Upper lobe of left lung (tissue), 4 donors: Measurements from ENCODE around the gene CLCN2.

Source experiments
- EP300 ChIP-seq, 4 donors: sonication (generic); formaldehyde crosslinking; IDR thresholded peaks; one replicate each; pipeline ENCODE4 v1.5.1; 2017; ENCODE audit warnings: antibody characterized with exemption in 4 of 4, control low read depth in 2 of 4
- POLR2A ChIP-seq, 4 donors: fragments of 450-650 bp; IDR thresholded peaks; one replicate each; pipeline ENCODE4 v1.5.1; 2016 to 2017; ENCODE audit warnings: antibody characterized with exemption in 4 of 4, mild to moderate bottlenecking in 2 of 4
- POLR2AphosphoS5 ChIP-seq, 2 donors: sonication (generic); formaldehyde crosslinking; IDR thresholded peaks; one replicate each; pipeline ENCODE4 v1.5.1; 2017; ENCODE audit warnings: antibody characterized with exemption in 2 of 2
- TF ChIP-seq, protein P1 (sequence below), 6 experiments: fragments of 450-650 bp in 4 of 6; fragments of 200-600 bp in 2 of 6; sonication (generic) in 2 of 6; IDR thresholded peaks; one replicate each; pipeline ENCODE4 v1.5.1; 2016 to 2019; ENCODE audit warnings: antibody characterized with exemption in 6 of 6

DNA sequence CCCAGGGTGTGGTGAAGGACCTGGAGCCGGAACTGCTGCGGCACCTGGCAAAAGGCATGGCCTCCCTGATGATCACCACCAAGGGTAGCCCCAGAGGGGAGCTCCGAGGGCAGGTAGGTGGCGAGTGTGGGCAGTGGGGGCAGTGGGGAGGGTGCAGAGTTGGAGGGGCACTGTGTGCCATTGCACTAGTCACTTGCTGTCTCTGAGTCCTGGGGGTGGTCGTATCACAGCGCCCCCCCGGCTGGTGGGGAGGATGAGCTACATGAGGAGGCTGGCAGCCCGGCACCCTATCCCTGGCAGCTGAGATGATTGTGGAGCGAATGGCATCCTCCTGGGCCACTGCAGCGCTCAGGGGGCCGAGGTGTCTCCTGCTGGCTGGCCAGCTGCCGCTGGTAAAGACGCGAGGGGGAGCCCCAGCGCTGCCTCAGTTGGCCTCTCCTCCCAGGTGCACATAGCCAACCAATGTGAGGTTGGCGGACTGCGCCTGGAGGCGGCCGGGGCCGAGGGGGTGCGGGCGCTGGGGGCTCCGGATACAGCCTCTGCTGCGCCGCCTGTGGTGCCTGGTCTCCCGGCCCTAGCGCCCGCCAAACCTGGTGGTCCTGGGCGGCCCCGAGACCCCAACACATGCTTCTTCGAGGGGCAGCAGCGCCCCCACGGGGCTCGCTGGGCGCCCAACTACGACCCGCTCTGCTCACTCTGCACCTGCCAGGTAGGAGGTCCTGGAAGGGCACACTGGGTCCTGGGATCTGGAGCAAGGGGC is 24.8 kb upstream of the CLCN2 start:
- no peak for TF ChIP-seq POLR2A (IDR thresholded peaks at IDR 0.05)
- TF ChIP-seq, protein P1, sequence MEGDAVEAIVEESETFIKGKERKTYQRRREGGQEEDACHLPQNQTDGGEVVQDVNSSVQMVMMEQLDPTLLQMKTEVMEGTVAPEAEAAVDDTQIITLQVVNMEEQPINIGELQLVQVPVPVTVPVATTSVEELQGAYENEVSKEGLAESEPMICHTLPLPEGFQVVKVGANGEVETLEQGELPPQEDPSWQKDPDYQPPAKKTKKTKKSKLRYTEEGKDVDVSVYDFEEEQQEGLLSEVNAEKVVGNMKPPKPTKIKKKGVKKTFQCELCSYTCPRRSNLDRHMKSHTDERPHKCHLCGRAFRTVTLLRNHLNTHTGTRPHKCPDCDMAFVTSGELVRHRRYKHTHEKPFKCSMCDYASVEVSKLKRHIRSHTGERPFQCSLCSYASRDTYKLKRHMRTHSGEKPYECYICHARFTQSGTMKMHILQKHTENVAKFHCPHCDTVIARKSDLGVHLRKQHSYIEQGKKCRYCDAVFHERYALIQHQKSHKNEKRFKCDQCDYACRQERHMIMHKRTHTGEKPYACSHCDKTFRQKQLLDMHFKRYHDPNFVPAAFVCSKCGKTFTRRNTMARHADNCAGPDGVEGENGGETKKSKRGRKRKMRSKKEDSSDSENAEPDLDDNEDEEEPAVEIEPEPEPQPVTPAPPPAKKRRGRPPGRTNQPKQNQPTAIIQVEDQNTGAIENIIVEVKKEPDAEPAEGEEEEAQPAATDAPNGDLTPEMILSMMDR (IDR thresholded peaks at IDR 0.05) = no peak
- no peak for TF ChIP-seq POLR2AphosphoS5 (IDR thresholded peaks at IDR 0.05)
- no peak for TF ChIP-seq EP300 (IDR thresholded peaks at IDR 0.05)
